ENCODE measurements around the gene CETN1.
A peak's percentile ranks its signal among the peaks of the same experiment; 100 is the strongest.

CETN1 gene

GRCh38 chr18:574865-575645 lies 5.1 kb upstream of the CETN1 start:
- no peak overlapping the region for H3K4me3 ChIP-seq (replicated peaks; ENCODE audit: low read depth, low read length)
- DNase-seq (ENCODE audit: low read depth), result no peak
- TF ChIP-seq, protein P1, sequence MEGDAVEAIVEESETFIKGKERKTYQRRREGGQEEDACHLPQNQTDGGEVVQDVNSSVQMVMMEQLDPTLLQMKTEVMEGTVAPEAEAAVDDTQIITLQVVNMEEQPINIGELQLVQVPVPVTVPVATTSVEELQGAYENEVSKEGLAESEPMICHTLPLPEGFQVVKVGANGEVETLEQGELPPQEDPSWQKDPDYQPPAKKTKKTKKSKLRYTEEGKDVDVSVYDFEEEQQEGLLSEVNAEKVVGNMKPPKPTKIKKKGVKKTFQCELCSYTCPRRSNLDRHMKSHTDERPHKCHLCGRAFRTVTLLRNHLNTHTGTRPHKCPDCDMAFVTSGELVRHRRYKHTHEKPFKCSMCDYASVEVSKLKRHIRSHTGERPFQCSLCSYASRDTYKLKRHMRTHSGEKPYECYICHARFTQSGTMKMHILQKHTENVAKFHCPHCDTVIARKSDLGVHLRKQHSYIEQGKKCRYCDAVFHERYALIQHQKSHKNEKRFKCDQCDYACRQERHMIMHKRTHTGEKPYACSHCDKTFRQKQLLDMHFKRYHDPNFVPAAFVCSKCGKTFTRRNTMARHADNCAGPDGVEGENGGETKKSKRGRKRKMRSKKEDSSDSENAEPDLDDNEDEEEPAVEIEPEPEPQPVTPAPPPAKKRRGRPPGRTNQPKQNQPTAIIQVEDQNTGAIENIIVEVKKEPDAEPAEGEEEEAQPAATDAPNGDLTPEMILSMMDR (IDR thresholded peaks at IDR 0.05; ENCODE audit: low read length, missing control alignments), result no peak

- no peak for DNase-seq (ENCODE audit: low read depth)
- TF ChIP-seq, protein P1 (IDR thresholded peaks at IDR 0.05; ENCODE audit: low read length, missing control alignments), result no peak
- no peak overlapping the region for H3K4me3 ChIP-seq (replicated peaks; ENCODE audit: low read depth, low read length)
These were observed 3.3 kb upstream of the CETN1 start for GRCh38 chr18:576924-577323.

DNA sequence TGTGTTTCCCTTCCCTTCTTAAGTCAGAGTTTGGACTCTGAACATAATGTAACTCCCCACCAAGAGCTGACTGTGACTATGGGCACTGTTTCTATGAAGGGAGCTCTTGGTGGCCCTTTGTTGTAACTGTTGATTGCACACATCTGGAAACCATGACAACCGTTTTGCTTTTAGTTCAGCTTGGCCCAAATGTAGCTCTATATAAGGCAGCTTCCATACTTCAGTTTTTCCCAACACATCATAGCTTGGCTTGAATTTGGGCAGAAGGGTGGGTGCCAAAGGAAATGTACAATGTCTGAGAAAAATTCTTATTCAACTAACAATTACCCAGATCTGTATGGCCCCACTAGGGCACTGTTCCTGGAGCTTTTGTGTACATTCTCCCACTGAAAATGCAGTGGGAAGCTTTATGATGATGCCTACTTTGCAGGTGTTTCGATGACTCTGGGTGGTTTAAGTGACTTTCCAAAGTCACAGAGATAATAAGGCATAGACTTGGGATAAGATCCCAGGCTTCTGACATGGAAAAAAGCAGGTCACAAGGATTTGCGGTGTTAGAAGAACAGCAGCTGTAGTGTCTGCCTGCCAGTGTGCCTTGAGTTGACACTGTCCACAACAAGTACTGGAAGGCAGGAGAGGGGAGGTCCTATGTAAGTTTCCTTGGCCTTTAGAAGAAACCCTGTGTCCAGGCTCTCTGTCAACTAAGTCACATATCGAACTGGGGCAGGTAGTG lies 2.4 kb upstream of the CETN1 start:
- H3K4me3 ChIP-seq (replicated peaks; ENCODE audit: low read depth, low read length), result no peak overlapping the region
- TF ChIP-seq, protein P1 (IDR thresholded peaks at IDR 0.05; ENCODE audit: low read length, missing control alignments), result no peak
- DNase-seq (ENCODE audit: low read depth), result peak; percentile 44

- TF ChIP-seq, protein P1 (IDR thresholded peaks at IDR 0.05; ENCODE audit: low read length, missing control alignments), result no peak
- H3K4me3 ChIP-seq (replicated peaks; ENCODE audit: low read depth, low read length), result no peak overlapping the region
- no peak for DNase-seq (ENCODE audit: low read depth)
These were observed 942 bp upstream of the CETN1 start for GRCh38 chr18:579238-579637.

DNA sequence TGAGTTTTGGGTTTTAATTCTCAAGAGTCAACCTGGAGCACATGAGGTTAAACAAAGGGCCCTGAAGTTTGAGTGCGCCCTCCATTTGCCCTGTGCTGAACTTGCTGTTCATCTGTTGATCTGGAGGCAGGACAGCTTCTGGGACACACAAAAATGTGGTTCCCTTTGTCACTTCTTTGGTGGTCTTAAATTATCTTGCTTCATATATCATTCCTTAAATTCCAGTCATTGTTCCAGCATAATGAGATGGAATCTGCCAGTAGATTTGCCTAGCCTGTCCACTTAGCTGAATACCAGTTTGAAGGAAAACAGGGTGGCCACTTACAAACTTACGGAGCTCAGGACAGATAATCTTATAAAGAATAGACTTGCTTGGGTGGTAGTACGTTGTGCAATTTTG lies 916 bp downstream of the CETN1 start:
- no peak overlapping the region for H3K4me3 ChIP-seq (replicated peaks; ENCODE audit: low read depth, low read length)
- TF ChIP-seq, protein P1 (IDR thresholded peaks at IDR 0.05; ENCODE audit: low read length, missing control alignments), result no peak
- no peak for DNase-seq (ENCODE audit: low read depth)

DNA sequence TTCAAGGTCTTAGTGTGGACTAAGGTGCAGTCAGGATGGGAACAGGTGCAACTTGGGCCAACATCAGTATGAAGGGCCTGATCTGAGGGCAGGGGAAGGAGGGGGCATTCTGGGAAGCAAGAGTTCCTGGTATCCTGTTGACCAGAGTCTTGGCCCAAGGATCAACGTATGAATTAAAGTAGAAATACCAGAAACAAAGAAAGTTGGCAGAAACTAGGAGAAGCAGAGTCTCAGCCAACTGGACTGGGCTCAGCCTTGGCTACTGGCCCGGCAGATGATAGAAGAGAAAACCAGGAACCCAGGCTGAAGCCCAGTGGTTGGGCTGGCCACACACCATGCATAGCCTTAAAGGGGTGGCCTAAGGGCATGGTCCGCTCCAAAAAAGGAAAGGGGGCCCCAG lies 2.3 kb downstream of the CETN1 start:
- TF ChIP-seq, protein P1 (IDR thresholded peaks at IDR 0.05; ENCODE audit: low read length, missing control alignments), result no peak
- DNase-seq (ENCODE audit: low read depth), result no peak
- H3K4me3 ChIP-seq (replicated peaks; ENCODE audit: low read depth, low read length), result no peak overlapping the region
